ENCODE data around the gene GREB1L.

GREB1L gene

GRCh38 chr18:21481739-21482138, 239.7 kb downstream of the GREB1L start:
- DNase-seq (ENCODE audit: low spot score) = no peak
- TF ChIP-seq, protein P1, sequence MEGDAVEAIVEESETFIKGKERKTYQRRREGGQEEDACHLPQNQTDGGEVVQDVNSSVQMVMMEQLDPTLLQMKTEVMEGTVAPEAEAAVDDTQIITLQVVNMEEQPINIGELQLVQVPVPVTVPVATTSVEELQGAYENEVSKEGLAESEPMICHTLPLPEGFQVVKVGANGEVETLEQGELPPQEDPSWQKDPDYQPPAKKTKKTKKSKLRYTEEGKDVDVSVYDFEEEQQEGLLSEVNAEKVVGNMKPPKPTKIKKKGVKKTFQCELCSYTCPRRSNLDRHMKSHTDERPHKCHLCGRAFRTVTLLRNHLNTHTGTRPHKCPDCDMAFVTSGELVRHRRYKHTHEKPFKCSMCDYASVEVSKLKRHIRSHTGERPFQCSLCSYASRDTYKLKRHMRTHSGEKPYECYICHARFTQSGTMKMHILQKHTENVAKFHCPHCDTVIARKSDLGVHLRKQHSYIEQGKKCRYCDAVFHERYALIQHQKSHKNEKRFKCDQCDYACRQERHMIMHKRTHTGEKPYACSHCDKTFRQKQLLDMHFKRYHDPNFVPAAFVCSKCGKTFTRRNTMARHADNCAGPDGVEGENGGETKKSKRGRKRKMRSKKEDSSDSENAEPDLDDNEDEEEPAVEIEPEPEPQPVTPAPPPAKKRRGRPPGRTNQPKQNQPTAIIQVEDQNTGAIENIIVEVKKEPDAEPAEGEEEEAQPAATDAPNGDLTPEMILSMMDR (IDR thresholded peaks at IDR 0.05; ENCODE audit: extremely low read depth, insufficient read depth, missing control alignments) = no peak
- in situ Hi-C loops (cut with MboI; ENCODE audit: low pct_unique_long_range_greater_than_20kb, low sequenced_read_pairs, unreplicated experiment) = no loop called here

- in situ Hi-C loops (cut with MboI; ENCODE audit: low pct_unique_long_range_greater_than_20kb, low sequenced_read_pairs, unreplicated experiment) = no loop called here
- no peak for DNase-seq (ENCODE audit: low spot score)
- TF ChIP-seq, protein P1 (IDR thresholded peaks at IDR 0.05; ENCODE audit: extremely low read depth, insufficient read depth, missing control alignments) = no peak
Observed at GRCh38 chr18:21483051-21483450, 241.0 kb downstream of the GREB1L start.

DNA sequence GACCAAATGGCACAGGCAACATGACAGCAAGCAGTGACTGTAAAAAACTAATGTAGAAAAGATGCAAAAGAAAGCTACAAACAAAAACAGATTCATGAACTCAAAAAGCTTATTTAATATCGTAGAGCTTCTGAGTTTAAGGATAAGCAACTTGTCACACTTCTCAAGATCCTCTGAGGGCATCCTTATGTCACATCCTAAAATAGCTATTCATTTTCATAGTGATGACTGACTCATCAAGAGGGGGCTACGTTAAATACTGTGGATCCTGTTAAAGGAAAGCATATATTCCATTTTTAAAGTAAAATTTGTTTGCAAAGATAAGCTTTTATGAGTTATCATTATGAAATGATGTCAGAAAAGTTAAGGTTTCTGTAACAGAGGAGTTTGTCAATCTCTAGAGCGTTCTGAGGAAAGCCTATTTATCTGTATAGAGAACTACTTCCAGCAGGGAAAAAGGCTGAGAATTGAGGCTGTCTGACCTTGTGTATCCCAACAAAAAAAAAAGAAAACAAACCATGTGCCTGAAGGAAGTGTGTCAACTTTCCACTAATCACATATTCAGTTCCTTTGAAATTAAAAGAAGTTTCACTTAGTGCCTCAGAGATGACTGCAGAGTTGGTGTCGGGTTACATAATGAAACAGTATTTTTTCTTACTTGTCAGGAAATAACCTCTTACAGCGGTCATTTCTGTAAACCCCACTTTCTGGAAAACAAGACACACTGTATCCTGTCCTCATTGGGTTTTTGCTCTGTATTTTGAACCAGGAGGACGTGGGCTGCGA, 243.0 kb downstream of the GREB1L start:
- TF ChIP-seq, protein P1 (IDR thresholded peaks at IDR 0.05; ENCODE audit: extremely low read depth, insufficient read depth, missing control alignments) = no peak
- in situ Hi-C loops (cut with MboI; ENCODE audit: low pct_unique_long_range_greater_than_20kb, low sequenced_read_pairs, unreplicated experiment) = no loop called here
- DNase-seq (ENCODE audit: low spot score) = no peak

- TF ChIP-seq, protein P1 (IDR thresholded peaks at IDR 0.05; ENCODE audit: extremely low read depth, insufficient read depth, missing control alignments) = no peak
- in situ Hi-C loops (cut with MboI; ENCODE audit: low pct_unique_long_range_greater_than_20kb, low sequenced_read_pairs, unreplicated experiment) = no loop called here
- DNase-seq (ENCODE audit: low spot score) = no peak
Observed at GRCh38 chr18:21486905-21487437, 244.9 kb downstream of the GREB1L start.

GRCh38 chr18:21489119-21489750, 247.2 kb downstream of the GREB1L start:
- TF ChIP-seq, protein P1 (IDR thresholded peaks at IDR 0.05; ENCODE audit: extremely low read depth, insufficient read depth, missing control alignments) = peak; percentile 72
- in situ Hi-C loops (cut with MboI; ENCODE audit: low pct_unique_long_range_greater_than_20kb, low sequenced_read_pairs, unreplicated experiment) = no loop called here
- peak; percentile 70 for DNase-seq (ENCODE audit: low spot score)

DNA sequence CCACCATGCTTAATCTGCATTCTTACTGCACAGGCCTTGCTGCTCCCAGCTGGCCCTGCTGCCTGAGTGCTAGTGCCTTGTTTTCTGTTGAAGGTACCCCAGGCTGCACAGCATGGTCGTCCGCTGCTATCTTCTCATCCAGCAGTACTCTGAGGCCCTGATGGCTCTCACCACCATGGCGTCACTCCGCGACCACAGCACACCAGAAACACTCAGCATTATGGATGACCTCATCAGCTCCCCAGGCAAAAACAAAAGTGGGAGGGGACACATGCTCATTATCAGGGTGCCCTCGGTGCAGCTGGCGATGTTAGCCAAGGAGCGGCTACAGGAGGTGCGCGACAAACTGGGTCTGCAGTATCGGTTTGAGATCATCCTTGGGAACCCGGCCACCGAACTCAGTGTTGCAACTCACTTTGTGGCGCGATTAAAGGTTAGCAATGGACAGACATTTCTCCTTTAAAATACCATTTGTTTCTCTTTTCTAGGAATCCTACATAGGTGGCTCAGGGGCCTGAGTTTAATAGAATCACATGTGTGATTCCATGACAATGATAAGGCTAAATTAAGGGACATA, 248.0 kb downstream of the GREB1L start:
- TF ChIP-seq, protein P1 (IDR thresholded peaks at IDR 0.05; ENCODE audit: extremely low read depth, insufficient read depth, missing control alignments) = no peak
- DNase-seq (ENCODE audit: low spot score) = no peak

More for the DNA sequence above, 248.0 kb downstream of the GREB1L start:
- in situ Hi-C loops (cut with MboI; ENCODE audit: low pct_unique_long_range_greater_than_20kb, low sequenced_read_pairs, unreplicated experiment) = no loop called here
